ENCODE results near the gene ZNF804A. TPM values are rescaled to one million over a fixed set of nuclear protein-coding genes. Genes with fewer than 3 reads are reported as not detected.

Gene ZNF804A
- total RNA-seq, 2 donors from 2014 or later = not detected

DNA sequence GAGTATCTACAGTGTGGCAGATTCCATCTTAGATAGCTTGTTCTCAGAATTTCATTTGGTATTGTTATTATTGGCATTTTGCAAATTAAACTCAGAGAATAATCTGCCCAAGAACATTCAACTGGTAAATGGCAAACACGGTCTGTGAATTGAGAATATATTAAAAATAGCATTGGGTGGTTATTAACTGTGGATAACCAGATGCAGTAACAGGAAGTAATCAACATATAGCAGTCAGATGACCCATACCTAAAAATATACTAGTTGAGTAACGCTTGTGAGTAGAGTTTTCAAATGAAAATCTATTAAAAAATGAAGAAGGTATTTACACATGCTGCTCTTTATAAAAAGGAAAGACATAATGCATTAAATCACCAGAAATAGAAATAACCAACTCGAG, 129.5 kb downstream of the ZNF804A start:
- Histone ChIP-seq H3K27me3 (no peaks in the 10 kb centered on the region), H3K4me1 (no peaks in the 10 kb centered on the region), H3K27ac (no peak overlapping the region), H3K4me3 (no peak overlapping the region), H3K9me3 (no peaks in the 10 kb centered on the region), H3K36me3 (replicated peaks in 1 of 2; ENCODE audit: insufficient read depth in 1 of 2, low read depth in 2 of 2) (no peaks in the 10 kb centered on the region)
- intact Hi-C loops (cut with DNase I) = no loop called here
- DNase-seq = no peak
- TF ChIP-seq CTCF (IDR thresholded peaks at IDR 0.05) = no peak
- no peak for TF ChIP-seq POLR2A (IDR thresholded peaks at IDR 0.05)
- ATAC-seq = no peak
- WGBS, 2 donors = 53 to 66% methylated on average over 3 of the region's 3 CpGs

- no peaks in the 10 kb centered on the region for H3K9me3 ChIP-seq
- H3K4me1 ChIP-seq = no peaks in the 10 kb centered on the region
- H3K4me3 ChIP-seq = no peak overlapping the region
- intact Hi-C loops (cut with DNase I) = no loop called here
- ATAC-seq = no peak
- no peak for DNase-seq
- no peak overlapping the region for H3K27ac ChIP-seq
- TF ChIP-seq CTCF (IDR thresholded peaks at IDR 0.05) = no peak
- TF ChIP-seq POLR2A (IDR thresholded peaks at IDR 0.05) = no peak
- no peaks in the 10 kb centered on the region for H3K36me3 ChIP-seq (replicated peaks in 1 of 2; ENCODE audit: insufficient read depth in 1 of 2, low read depth in 2 of 2)
- H3K27me3 ChIP-seq = no peaks in the 10 kb centered on the region
Measured at GRCh38 chr2:184728411-184728810, 130.1 kb downstream of the ZNF804A start.

GRCh38 chr2:184729581-184729980, 131.3 kb downstream of the ZNF804A start:
- DNase-seq (no peak), ATAC-seq (no peak)
- H3K27ac ChIP-seq = no peak overlapping the region
- TF ChIP-seq POLR2A (IDR thresholded peaks at IDR 0.05) = no peak
- no peak for TF ChIP-seq CTCF (IDR thresholded peaks at IDR 0.05)
- no peaks in the 10 kb centered on the region for H3K36me3 ChIP-seq (replicated peaks in 1 of 2; ENCODE audit: insufficient read depth in 1 of 2, low read depth in 2 of 2)
- no peaks in the 10 kb centered on the region for H3K9me3 ChIP-seq
- WGBS, 2 donors = 36 to 62% methylated on average over 3 of the region's 3 CpGs
- H3K4me1 ChIP-seq = no peaks in the 10 kb centered on the region
- H3K4me3 ChIP-seq = no peak overlapping the region
- no peaks in the 10 kb centered on the region for H3K27me3 ChIP-seq
- intact Hi-C loops (cut with DNase I) = no loop called here

GRCh38 chr2:184730288-184730687, 132.0 kb downstream of the ZNF804A start:
- H3K36me3 ChIP-seq (replicated peaks in 1 of 2; ENCODE audit: insufficient read depth in 1 of 2, low read depth in 2 of 2) = no peaks in the 10 kb centered on the region
- TF ChIP-seq CTCF (IDR thresholded peaks at IDR 0.05) = no peak
- no peak for TF ChIP-seq POLR2A (IDR thresholded peaks at IDR 0.05)
- no peak for DNase-seq
- WGBS, 2 donors = 67 to 74% methylated on average over 1 of the region's 1 CpG
- ATAC-seq = no peak
- H3K9me3 ChIP-seq = no peaks in the 10 kb centered on the region
- H3K27me3 ChIP-seq = no peaks in the 10 kb centered on the region
- H3K4me1 ChIP-seq = no peaks in the 10 kb centered on the region
- intact Hi-C loops (cut with DNase I) = no loop called here
- H3K4me3 ChIP-seq = no peak overlapping the region
- H3K27ac ChIP-seq = no peak overlapping the region

GRCh38 chr2:184734338-184734737, 136.0 kb downstream of the ZNF804A start:
- no peaks in the 10 kb centered on the region for H3K9me3 ChIP-seq
- ATAC-seq = no peak

More at GRCh38 chr2:184734338-184734737, 136.0 kb downstream of the ZNF804A start:
- intact Hi-C loops (cut with DNase I) = no loop called here
- H3K4me1 ChIP-seq = no peaks in the 10 kb centered on the region
- TF ChIP-seq CTCF (IDR thresholded peaks at IDR 0.05) = no peak
- no peak for TF ChIP-seq POLR2A (IDR thresholded peaks at IDR 0.05)
- DNase-seq = no peak
- H3K27ac ChIP-seq = no peak overlapping the region
- H3K4me3 ChIP-seq = no peak overlapping the region
- no peaks in the 10 kb centered on the region for H3K27me3 ChIP-seq
- H3K36me3 ChIP-seq (replicated peaks in 1 of 2; ENCODE audit: insufficient read depth in 1 of 2, low read depth in 2 of 2) = no peaks in the 10 kb centered on the region
